Measurements from ENCODE around the gene PCSK2.

GRCh38 chr20:17507032-17507431, 280.2 kb downstream of the PCSK2 start:
- TF ChIP-seq POLR2AphosphoS5 (IDR thresholded peaks at IDR 0.05; ENCODE audit: low read depth, low read length) (no peak), POLR2A (IDR thresholded peaks at IDR 0.05; ENCODE audit: low read depth, low read length) (no peak), TAF1 (IDR thresholded peaks at IDR 0.05; ENCODE audit: borderline replicate concordance, low read depth, low read length) (no peak)
